HK-2 (cell line): ENCODE results near the gene UGT2B28.
A peak's percentile ranks its signal among the peaks of the same experiment; 100 is the strongest.
"Not testable (repeated sequence)": the region's sequence is repeated elsewhere in the genome, so short reads cannot be mapped to it uniquely, and the experiment has no call there.

Source experiments
- DNase-seq: peaks from one replicate; pipeline ENCODE4 v3.0.0-alpha.2; 2018; ENCODE audit not compliant: unreplicated experiment

Gene UGT2B28

GRCh38 chr4:69280081-69280480 lies at the start of gene UGT2B28:
Gene UGT2B28, plus strand, starts transcription at chr4:69280475. Its CDS starts 26 bp downstream, at chr4:69280501.
- not testable (repeated sequence) for DNase-seq

DNA sequence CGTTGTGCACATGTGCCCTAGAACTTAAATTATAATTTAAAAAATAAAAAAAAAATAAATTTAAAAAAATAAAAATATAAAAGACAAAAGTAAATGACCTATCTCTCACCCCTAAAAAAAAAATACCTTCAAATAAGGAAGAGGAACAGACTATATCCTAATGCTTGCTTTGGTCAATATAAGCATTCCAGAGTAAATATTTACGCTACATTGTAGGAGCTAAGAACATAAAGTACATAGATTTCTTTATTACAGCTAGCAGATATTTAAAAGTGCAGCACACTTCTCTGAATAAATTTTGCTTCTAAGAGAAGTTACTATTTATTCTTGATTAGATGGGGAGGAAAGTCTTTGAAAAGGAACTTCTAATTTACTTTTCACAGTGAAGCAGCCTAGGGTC lies 41.2 kb upstream of the UGT2B28 start:
- DNase-seq = no peak

GRCh38 chr4:69239557-69240168 lies 40.6 kb upstream of the UGT2B28 start:
- DNase-seq = no peak

DNA sequence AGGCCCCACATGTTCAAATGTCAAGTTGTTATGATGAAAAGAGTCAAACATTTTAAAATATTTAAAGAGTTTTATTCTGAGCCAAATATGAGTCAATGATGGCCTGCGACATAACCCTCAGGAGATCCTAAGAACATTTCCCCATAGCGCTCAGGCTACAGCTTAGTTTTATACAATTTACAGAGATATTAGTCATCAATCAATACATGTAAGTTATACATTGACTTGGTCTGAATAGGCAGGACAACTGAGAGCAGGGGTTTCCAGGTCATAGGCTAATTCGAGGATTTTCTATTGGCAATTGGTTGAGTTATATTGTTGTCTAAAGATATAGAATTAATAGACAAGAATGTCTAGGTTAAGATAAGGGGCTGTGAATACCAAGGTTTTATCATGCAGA lies 39.5 kb upstream of the UGT2B28 start:
- not testable (repeated sequence) for DNase-seq

- DNase-seq = not testable (repeated sequence)
Observed at GRCh38 chr4:69241746-69242145, 38.5 kb upstream of the UGT2B28 start.

- not testable (repeated sequence) for DNase-seq
Observed at GRCh38 chr4:69242562-69243240, 37.6 kb upstream of the UGT2B28 start.

GRCh38 chr4:69250884-69251283 lies 29.4 kb upstream of the UGT2B28 start:
- DNase-seq = not testable (repeated sequence)

- DNase-seq = not testable (repeated sequence)
Observed at GRCh38 chr4:69253147-69253772, 27.0 kb upstream of the UGT2B28 start.

DNA sequence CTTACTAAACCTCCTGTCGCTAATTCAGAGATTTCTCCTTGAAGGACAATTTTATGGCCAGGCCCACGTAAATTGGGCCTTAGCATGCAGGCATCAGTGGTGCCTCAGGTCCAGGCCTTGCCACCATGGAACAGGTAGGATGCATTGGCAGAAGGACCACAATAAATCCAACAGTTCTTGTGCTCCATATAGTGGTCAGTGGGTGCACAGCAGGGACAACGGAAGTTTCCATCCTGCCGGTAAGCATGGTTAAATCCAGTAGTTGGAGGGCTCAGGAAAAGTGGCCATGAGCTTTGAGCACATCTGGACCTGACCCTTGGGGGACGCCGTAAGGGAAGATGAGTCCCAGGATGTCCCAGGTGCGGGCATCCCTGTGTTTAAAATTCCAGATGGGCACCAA lies 11.7 kb upstream of the UGT2B28 start:
- not testable (repeated sequence) for DNase-seq

- not testable (repeated sequence) for DNase-seq
Observed at GRCh38 chr4:69296356-69296755, 16.1 kb downstream of the UGT2B28 start.

- not testable (repeated sequence) for DNase-seq
Observed at GRCh38 chr4:69308426-69309033, 28.3 kb downstream of the UGT2B28 start.

- DNase-seq = not testable (repeated sequence)
Observed at GRCh38 chr4:69309549-69310076, 29.3 kb downstream of the UGT2B28 start.

- DNase-seq = not testable (repeated sequence)
Observed at GRCh38 chr4:69310262-69310661, 30.0 kb downstream of the UGT2B28 start.

- DNase-seq = peak; percentile 34
Observed at GRCh38 chr4:69317669-69318298, 37.5 kb downstream of the UGT2B28 start.

DNA sequence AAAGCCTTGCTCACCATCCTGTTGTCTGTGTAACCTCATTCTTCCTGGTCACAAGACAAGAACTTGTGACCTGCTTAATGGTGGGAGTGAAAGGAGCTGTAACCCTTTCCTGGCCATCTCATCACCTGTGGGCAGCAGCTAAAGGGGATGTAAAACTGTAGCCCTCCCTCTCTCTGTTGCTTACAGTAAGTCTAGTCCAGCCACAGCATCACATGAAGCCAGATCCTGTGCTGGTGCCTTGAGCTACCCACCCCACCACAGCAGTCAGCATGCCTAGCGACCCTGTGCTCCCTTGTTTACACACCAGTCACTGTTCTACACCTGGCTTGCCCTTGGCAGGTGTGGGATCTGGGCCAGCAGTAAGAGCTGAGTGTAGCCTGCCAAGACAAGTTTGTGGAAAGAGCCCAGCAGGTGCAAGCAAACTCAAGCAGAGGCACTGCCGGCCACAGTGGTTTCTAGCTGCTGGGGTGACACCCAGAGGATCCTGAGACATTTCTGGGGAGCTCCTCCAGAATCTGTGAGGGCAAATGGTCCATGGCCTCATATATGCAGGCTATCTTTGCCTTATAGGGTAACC lies 41.0 kb downstream of the UGT2B28 start:
- DNase-seq = no peak

DNA sequence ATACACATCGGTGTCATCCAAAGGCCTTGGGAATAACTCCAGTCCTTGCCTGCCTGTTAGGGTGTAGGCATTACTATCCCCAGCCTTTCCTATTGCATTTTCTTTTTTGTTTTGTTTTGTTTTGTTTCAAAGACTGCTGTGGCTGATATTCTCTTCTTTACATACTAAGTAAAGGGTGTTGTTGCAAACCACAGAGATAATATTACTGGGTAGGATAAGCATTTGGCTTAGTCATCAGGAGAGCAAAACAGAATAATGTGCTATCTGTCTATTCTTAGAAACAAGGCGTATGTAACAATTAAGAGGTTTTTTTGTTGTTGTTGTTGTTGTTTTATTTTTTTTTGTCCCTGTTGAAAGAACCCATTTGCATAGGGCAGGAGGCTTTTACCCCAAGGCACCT lies 41.8 kb downstream of the UGT2B28 start:
- no peak for DNase-seq

GRCh38 chr4:69323284-69323683 lies 43.0 kb downstream of the UGT2B28 start:
- no peak for DNase-seq

DNA sequence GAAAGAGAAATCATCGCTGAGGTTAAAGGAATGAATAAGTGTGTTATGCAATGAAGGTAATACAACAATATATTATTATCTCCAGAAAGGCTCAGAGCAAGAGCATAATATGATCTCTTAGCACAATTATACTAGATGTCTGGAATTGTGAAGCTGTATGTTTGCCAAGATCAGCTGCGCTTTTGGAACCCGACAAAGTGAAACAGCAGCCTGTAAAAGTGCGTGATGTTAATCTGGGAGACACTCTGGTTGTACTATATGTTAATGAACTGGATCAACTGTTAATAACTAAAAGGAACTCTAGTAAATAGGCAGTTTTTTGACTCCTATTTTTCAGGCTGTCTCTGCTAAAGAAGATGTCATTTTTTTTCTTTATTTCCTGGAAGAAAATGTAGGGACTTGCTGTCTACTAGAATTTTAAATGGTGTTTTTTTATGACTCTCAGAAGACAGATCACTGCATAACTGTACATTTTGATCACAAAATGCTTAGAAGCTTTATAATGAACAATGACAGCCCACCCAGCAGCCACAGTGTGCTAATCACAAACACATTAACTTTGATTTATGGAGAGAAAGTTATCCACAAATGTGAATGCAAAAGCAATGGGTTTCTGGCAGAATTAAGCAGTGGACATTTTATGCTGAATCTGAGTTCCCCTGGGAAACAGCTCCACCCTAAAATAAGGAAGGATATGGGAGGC lies 50.2 kb downstream of the UGT2B28 start:
- no peak for DNase-seq

DNA sequence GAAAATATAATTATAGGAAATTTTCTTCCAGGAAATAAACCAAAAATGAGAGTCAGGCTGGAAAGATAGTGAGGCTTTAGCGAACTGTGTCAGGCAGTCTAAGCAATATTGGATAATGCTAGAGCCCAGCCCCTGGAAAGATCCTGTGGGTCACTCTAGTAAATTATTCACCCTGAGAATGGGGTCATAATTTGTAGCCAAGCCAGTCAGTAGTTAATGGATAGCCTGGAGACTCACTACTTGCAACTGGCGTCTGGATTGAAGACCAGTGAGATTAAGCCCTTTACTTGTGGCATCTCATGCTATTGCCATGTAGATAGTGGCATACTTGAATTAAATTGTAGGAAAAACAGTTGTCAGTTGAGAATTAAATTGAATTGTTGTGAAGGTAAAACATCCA lies 51.0 kb downstream of the UGT2B28 start:
- DNase-seq = not testable (repeated sequence)

- DNase-seq = not testable (repeated sequence)
Observed at GRCh38 chr4:69335485-69335884, 55.2 kb downstream of the UGT2B28 start.

- not testable (repeated sequence) for DNase-seq
Observed at GRCh38 chr4:69343114-69343513, 62.8 kb downstream of the UGT2B28 start.
